Effector memory CD8-positive, alpha-beta T cell (primary cell): ENCODE results near the gene HOXA3.

Experiments
- ATAC-seq: fragments of 150-1000 bp; cut with Tn5 transposase; replicated peaks from 2 replicates; pipeline ENCODE4 v1.10.0; 2021; ENCODE audit warnings: mild to moderate bottlenecking, moderate library complexity
- DNase-seq, 3 experiments: peaks; one replicate each; pipeline ENCODE4 v3.0.0; 2021
- H3K27ac Mint-ChIP-seq, 2 donors: one replicate each; pipeline ENCODE4 v1.8.0; 2022; ENCODE audit warnings: mild to moderate bottlenecking in 2 of 2, mixed read lengths in 2 of 2, moderate library complexity in 2 of 2
- H3K27me3 Mint-ChIP-seq, 2 donors: one replicate each; pipeline ENCODE4 v1.8.0; 2022; ENCODE audit warnings: mixed read lengths in 2 of 2
- H3K36me3 Mint-ChIP-seq: one replicate; pipeline ENCODE4 v1.8.0; 2022; ENCODE audit warnings: mild to moderate bottlenecking, moderate library complexity, mixed read lengths; ENCODE audit not compliant: insufficient read depth
- H3K4me1 Mint-ChIP-seq, 2 donors: one replicate each; pipeline ENCODE4 v1.8.0; 2022; ENCODE audit warnings: low read depth in 2 of 2, mixed read lengths in 2 of 2
- H3K4me3 Mint-ChIP-seq, 2 donors: one replicate each; pipeline ENCODE4 v1.8.0; 2022; ENCODE audit warnings: mild to moderate bottlenecking in 2 of 2, mixed read lengths in 2 of 2, moderate library complexity in 2 of 2
- H3K9me3 Mint-ChIP-seq, 2 donors: one replicate each; pipeline ENCODE4 v1.8.0; 2022; ENCODE audit warnings: mixed read lengths in 2 of 2

Gene HOXA3

GRCh38 chr7:27178366-27178765 is 26.0 kb upstream of the HOXA3 start:
- H3K9me3 Mint-ChIP-seq = no peaks in the 10 kb centered on the region
- peaks cover 55 to 90% of the 10 kb centered on the region in 2 donors for H3K27me3 Mint-ChIP-seq
- H3K36me3 Mint-ChIP-seq = peaks cover 14% of the 10 kb centered on the region
- H3K4me3 Mint-ChIP-seq = no peak overlapping the region
- H3K4me1 Mint-ChIP-seq = peaks cover 5 to 7% of the 10 kb centered on the region in 2 donors
- H3K27ac Mint-ChIP-seq = no peak overlapping the region
- ATAC-seq (no peak), DNase-seq (no peak)

- H3K36me3 Mint-ChIP-seq = peaks cover 9% of the 10 kb centered on the region
- no peak for ATAC-seq
- H3K9me3 Mint-ChIP-seq = no peaks in the 10 kb centered on the region
These were observed 25.5 kb upstream of the HOXA3 start for GRCh38 chr7:27177795-27178320.

GRCh38 chr7:27176962-27177794 is 24.8 kb upstream of the HOXA3 start:
- Mint-ChIP-seq H3K9me3 (no peaks in the 10 kb centered on the region), H3K4me1 (peaks cover 8 to 12% of the 10 kb centered on the region in 2 donors), H3K4me3 (no peak overlapping the region), H3K27me3 (peaks cover 51 to 85% of the 10 kb centered on the region in 2 donors), H3K36me3 (peaks cover 12% of the 10 kb centered on the region), H3K27ac (no peak overlapping the region)
- no peak for DNase-seq
- no peak for ATAC-seq

More at GRCh38 chr7:27177795-27178320, 25.5 kb upstream of the HOXA3 start:
- no peak for DNase-seq
- Mint-ChIP-seq H3K27ac (no peak overlapping the region), H3K4me1 (peaks cover 5 to 7% of the 10 kb centered on the region in 2 donors), H3K4me3 (no peak overlapping the region), H3K27me3 (peaks cover 53 to 85% of the 10 kb centered on the region in 2 donors)

- H3K36me3 Mint-ChIP-seq = peaks cover 19% of the 10 kb centered on the region
- H3K4me3 Mint-ChIP-seq = no peak overlapping the region
- no peaks in the 10 kb centered on the region for H3K9me3 Mint-ChIP-seq
- no peak for DNase-seq
- no peak for ATAC-seq
- no peak overlapping the region for H3K27ac Mint-ChIP-seq
- peaks cover 58 to 89% of the 10 kb centered on the region in 2 donors for H3K27me3 Mint-ChIP-seq
- peaks cover 14 to 19% of the 10 kb centered on the region in 2 donors for H3K4me1 Mint-ChIP-seq
These were observed 24.1 kb upstream of the HOXA3 start for GRCh38 chr7:27176524-27176845.

- DNase-seq (no peak), ATAC-seq (no peak)
- H3K27me3 Mint-ChIP-seq = peaks cover 64 to 91% of the 10 kb centered on the region in 2 donors
- no peaks in the 10 kb centered on the region for H3K9me3 Mint-ChIP-seq
- peaks cover 14 to 20% of the 10 kb centered on the region in 2 donors for H3K4me1 Mint-ChIP-seq
- H3K36me3 Mint-ChIP-seq = peaks cover 21% of the 10 kb centered on the region
- no peak overlapping the region for H3K27ac Mint-ChIP-seq
- H3K4me3 Mint-ChIP-seq = no peak overlapping the region
These were observed 23.5 kb upstream of the HOXA3 start for GRCh38 chr7:27175626-27176523.

- Mint-ChIP-seq H3K36me3 (peaks cover 21% of the 10 kb centered on the region), H3K4me1 (peaks cover 12 to 24% of the 10 kb centered on the region in 2 donors), H3K9me3 (no peaks in the 10 kb centered on the region), H3K27me3 (peaks cover 67 to 91% of the 10 kb centered on the region in 2 donors), H3K4me3 (peak overlapping the region; percentile 63 to 77), H3K27ac (no peak overlapping the region)
- ATAC-seq = no peak
- no peak for DNase-seq
These were observed 22.7 kb upstream of the HOXA3 start for GRCh38 chr7:27174874-27175625.

- no peak for DNase-seq
- ATAC-seq = no peak
- peak within 1 kb of the TSS; percentile 76 to 77 for H3K4me3 Mint-ChIP-seq
- peaks cover 67 to 91% of the 10 kb centered on the region in 2 donors for H3K27me3 Mint-ChIP-seq
- H3K36me3 Mint-ChIP-seq = peaks cover 19% of the 10 kb centered on the region
- H3K27ac Mint-ChIP-seq = no peak within 1 kb of the TSS
- peaks cover 14 to 20% of the 10 kb centered on the region in 2 donors for H3K4me1 Mint-ChIP-seq
- no peaks in the 10 kb centered on the region for H3K9me3 Mint-ChIP-seq
These were observed 21.8 kb upstream of the HOXA3 start, which contains the start of gene HOXA10 for GRCh38 chr7:27173956-27174873. HOXA10 (minus strand) TSS chr7:27174320; CDS start chr7:27174306, 14 bp downstream.

GRCh38 chr7:27173511-27173955 is 21.1 kb upstream of the HOXA3 start:
- Mint-ChIP-seq H3K27ac (no peak overlapping the region), H3K27me3 (peaks cover 66 to 91% of the 10 kb centered on the region in 2 donors), H3K9me3 (no peaks in the 10 kb centered on the region), H3K4me3 (peak overlapping the region; percentile 76 to 77), H3K36me3 (peaks cover 22% of the 10 kb centered on the region), H3K4me1 (peaks cover 17 to 24% of the 10 kb centered on the region in 2 donors)
- ATAC-seq (peak; percentile 77), DNase-seq (peak in 1 of 3 experiments; percentile 37)

GRCh38 chr7:27172823-27173510 is 20.6 kb upstream of the HOXA3 start:
- Mint-ChIP-seq H3K9me3 (no peaks in the 10 kb centered on the region), H3K4me1 (peaks cover 19 to 26% of the 10 kb centered on the region in 2 donors), H3K27me3 (peaks cover 66 to 91% of the 10 kb centered on the region in 2 donors), H3K36me3 (peaks cover 24% of the 10 kb centered on the region), H3K4me3 (peak overlapping the region; percentile 76 to 77), H3K27ac (no peak overlapping the region)
- DNase-seq (no peak), ATAC-seq (peak; percentile 52)

- DNase-seq = no peak
- Mint-ChIP-seq H3K4me1 (peaks cover 19 to 26% of the 10 kb centered on the region in 2 donors), H3K27me3 (peaks cover 66 to 91% of the 10 kb centered on the region in 2 donors), H3K36me3 (peaks cover 28% of the 10 kb centered on the region), H3K27ac (peak overlapping the region in 1 of 2 donors; percentile 33), H3K4me3 (peak overlapping the region; percentile 63 to 76), H3K9me3 (no peaks in the 10 kb centered on the region)
- no peak for ATAC-seq
These were observed 20.0 kb upstream of the HOXA3 start for GRCh38 chr7:27172315-27172774.

GRCh38 chr7:27171637-27172314 is 19.4 kb upstream of the HOXA3 start:
- H3K9me3 Mint-ChIP-seq = no peaks in the 10 kb centered on the region
- peaks cover 33% of the 10 kb centered on the region for H3K36me3 Mint-ChIP-seq
- peaks cover 21 to 31% of the 10 kb centered on the region in 2 donors for H3K4me1 Mint-ChIP-seq
- DNase-seq (no peak), ATAC-seq (no peak)
- peak overlapping the region in 1 of 2 donors; percentile 33 for H3K27ac Mint-ChIP-seq
- H3K27me3 Mint-ChIP-seq = peaks cover 71 to 91% of the 10 kb centered on the region in 2 donors
- peak overlapping the region; percentile 63 to 76 for H3K4me3 Mint-ChIP-seq
